Caco-2 (cell line): ENCODE data around the gene NRXN3. TPM values are rescaled to one million over a fixed set of nuclear protein-coding genes. Genes with fewer than 3 reads are reported as not detected.

Experiments
- BruUV-seq: library from RNA; stranded (reverse); fragments of 400-500 nt; replicated peaks from 2 replicates; lab custom pipeline; 2021; lab: Mats Ljungman, UMichigan
- CTCF ChIA-PET: fragments of 300-600 bp; sonication (Branson Sonifier 250); formaldehyde crosslinking; loops from one replicate; lab custom pipeline; 2022; ENCODE audit warnings: antibody characterized with exemption; lab: Charles Lee
- POLR2A ChIA-PET: fragments of 300-600 bp; sonication (Branson Sonifier 250); formaldehyde crosslinking; loops from one replicate; lab custom pipeline; 2022; ENCODE audit warnings: antibody characterized with exemption; lab: Charles Lee
- DNase-seq, 2 experiments: peaks; one replicate each; pipeline versions ENCODE4 v3.0.0 to v3.0.0-alpha.2; 2020 to 2022
- H3K27me3 ChIP-seq: replicated peaks from 2 replicates; pipeline ENCODE4 v1.6.0; 2011; ENCODE audit warnings: low read length; ENCODE audit not compliant: control insufficient read depth, insufficient read depth
- H3K36me3 ChIP-seq: 2 replicates; pipeline ENCODE4 v1.5.1; 2011; ENCODE audit warnings: low read length; ENCODE audit not compliant: control insufficient read depth, insufficient read depth
- H3K4me1 ChIP-seq: fragments of 250-450 bp; sonication (Bioruptor Pico); 2 replicates; pipeline ENCODE4 v1.5.1; 2020; ENCODE audit warnings: mild to moderate bottlenecking
- H3K4me3 ChIP-seq: 2 replicates; pipeline ENCODE4 v1.5.1; 2011; ENCODE audit warnings: low read depth, mild to moderate bottlenecking, control low read depth, low read length
- H3K9me3 ChIP-seq: fragments of 250-450 bp; sonication (Bioruptor Pico); 2 replicates; pipeline ENCODE4 v1.5.1; 2020; ENCODE audit warnings: mild to moderate bottlenecking, moderate library complexity
- H3K27ac Mint-ChIP-seq: one replicate; pipeline ENCODE4 v1.8.0; 2022; ENCODE audit warnings: mixed read lengths; ENCODE audit not compliant: unreplicated experiment
- H3K27me3 Mint-ChIP-seq: one replicate; pipeline ENCODE4 v1.8.0; 2022; ENCODE audit warnings: mixed read lengths; ENCODE audit not compliant: insufficient read depth, unreplicated experiment
- H3K36me3 Mint-ChIP-seq: one replicate; pipeline ENCODE4 v1.8.0; 2022; ENCODE audit warnings: mild to moderate bottlenecking, mixed read lengths; ENCODE audit not compliant: insufficient read depth, unreplicated experiment
- H3K4me1 Mint-ChIP-seq: one replicate; pipeline ENCODE4 v1.8.0; 2022; ENCODE audit warnings: low read depth, mixed read lengths; ENCODE audit not compliant: unreplicated experiment
- H3K4me3 Mint-ChIP-seq: one replicate; pipeline ENCODE4 v1.8.0; 2022; ENCODE audit warnings: mild to moderate bottlenecking, moderate library complexity, mixed read lengths; ENCODE audit not compliant: unreplicated experiment
- H3K9me3 Mint-ChIP-seq: one replicate; pipeline ENCODE4 v1.8.0; 2022; ENCODE audit warnings: mixed read lengths; ENCODE audit not compliant: unreplicated experiment
- intact Hi-C: fragments of 100-400 bp; cut with micrococcal nuclease; formaldehyde crosslinking; loops from one replicate; pipeline ENCODE4 v1.10.0; 2022; ENCODE audit not compliant: unreplicated experiment
- total RNA-seq: library from RNA; stranded (reverse); gene quantifications from 2 replicates; pipeline ENCODE4 v1.2.3, GENCODE V29; 2022
- TF ChIP-seq, protein P1 (sequence below), 2 experiments: fragments of 200-600 bp in 1 of 2; IDR thresholded peaks; 1 replicate in 1 of 2; 2 replicates in 1 of 2; pipeline versions ENCODE4 v1.5.1 to v1.8.0; 2011 to 2022; ENCODE audit warnings: antibody characterized with exemption in 1 of 2, control low read depth in 1 of 2, inconsistent platforms in 1 of 2, low read depth in 1 of 2, low read length in 1 of 2, mild to moderate bottlenecking in 1 of 2, moderate library complexity in 1 of 2; ENCODE audit not compliant: insufficient read depth in 1 of 2, severe bottlenecking in 1 of 2, unreplicated experiment in 1 of 2

The NRXN3 gene
- total RNA-seq, 1 experiment from 2014 or later, result 12.4 TPM

DNA sequence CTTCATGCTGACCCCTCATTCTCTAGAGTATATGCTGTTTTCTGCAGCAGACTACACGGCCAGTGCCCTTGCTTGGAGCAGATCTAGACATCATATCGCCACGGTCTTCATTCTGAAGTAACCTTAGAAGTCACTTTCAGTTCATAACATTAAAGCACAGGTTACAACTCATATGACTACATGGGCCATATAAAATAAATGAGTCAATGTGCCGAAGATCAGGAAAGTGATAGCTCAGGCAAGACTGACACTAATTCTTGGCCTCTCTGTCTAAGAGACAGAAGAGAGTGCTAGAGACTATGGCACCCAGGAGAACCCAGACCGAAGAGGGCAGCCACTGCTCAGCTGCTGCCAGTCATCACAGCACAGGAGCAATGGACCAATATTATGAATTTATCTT lies 1431.4 kb downstream of the NRXN3 start:
- Mint-ChIP-seq H3K36me3 (peaks cover 4% of the 10 kb centered on the region), H3K27ac (no peak overlapping the region), H3K4me1 (peaks cover 8% of the 10 kb centered on the region), H3K9me3 (peaks cover 17% of the 10 kb centered on the region), H3K27me3 (no peaks in the 10 kb centered on the region), H3K4me3 (no peak overlapping the region)
- TF ChIP-seq, protein P1, sequence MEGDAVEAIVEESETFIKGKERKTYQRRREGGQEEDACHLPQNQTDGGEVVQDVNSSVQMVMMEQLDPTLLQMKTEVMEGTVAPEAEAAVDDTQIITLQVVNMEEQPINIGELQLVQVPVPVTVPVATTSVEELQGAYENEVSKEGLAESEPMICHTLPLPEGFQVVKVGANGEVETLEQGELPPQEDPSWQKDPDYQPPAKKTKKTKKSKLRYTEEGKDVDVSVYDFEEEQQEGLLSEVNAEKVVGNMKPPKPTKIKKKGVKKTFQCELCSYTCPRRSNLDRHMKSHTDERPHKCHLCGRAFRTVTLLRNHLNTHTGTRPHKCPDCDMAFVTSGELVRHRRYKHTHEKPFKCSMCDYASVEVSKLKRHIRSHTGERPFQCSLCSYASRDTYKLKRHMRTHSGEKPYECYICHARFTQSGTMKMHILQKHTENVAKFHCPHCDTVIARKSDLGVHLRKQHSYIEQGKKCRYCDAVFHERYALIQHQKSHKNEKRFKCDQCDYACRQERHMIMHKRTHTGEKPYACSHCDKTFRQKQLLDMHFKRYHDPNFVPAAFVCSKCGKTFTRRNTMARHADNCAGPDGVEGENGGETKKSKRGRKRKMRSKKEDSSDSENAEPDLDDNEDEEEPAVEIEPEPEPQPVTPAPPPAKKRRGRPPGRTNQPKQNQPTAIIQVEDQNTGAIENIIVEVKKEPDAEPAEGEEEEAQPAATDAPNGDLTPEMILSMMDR (IDR thresholded peaks at IDR 0.05; ENCODE audit: insufficient read depth in 1 of 2, low read depth in 1 of 2, low read length in 1 of 2, severe bottlenecking in 1 of 2, unreplicated experiment in 1 of 2), result no peak
- intact Hi-C loops, result no loop called here
- CTCF ChIA-PET, result no interaction called here
- no TSS peak for BruUV-seq
- no peak for DNase-seq
- POLR2A ChIA-PET, result no interaction called here
- Histone ChIP-seq H3K9me3 (peaks cover 14% of the 10 kb centered on the region), H3K36me3 (no peaks in the 10 kb centered on the region), H3K27me3 (no peaks in the 10 kb centered on the region), H3K4me1 (peaks cover 31% of the 10 kb centered on the region), H3K4me3 (no peak overlapping the region)

DNA sequence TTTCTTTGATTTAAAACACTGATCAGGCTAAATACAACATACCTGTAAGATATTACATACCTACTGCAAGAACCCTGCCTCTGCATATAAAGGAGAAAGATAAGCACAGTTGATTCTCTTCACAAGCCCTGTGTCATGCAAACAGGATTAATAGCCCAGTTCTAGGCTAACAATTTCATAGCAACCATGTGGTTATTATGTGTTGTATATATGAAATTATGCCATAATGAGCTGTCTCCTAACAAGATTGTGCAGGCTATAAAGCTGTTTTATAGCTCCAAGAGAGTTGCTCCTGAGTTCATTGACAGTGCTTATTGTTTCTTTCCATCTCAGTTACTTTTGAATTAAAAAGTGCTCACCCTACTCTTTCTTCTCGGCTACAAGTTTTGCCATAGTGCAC lies 1431.9 kb downstream of the NRXN3 start:
- Histone ChIP-seq H3K4me1 (peaks cover 27% of the 10 kb centered on the region), H3K27me3 (no peaks in the 10 kb centered on the region), H3K4me3 (no peak overlapping the region), H3K36me3 (no peaks in the 10 kb centered on the region), H3K9me3 (peaks cover 11% of the 10 kb centered on the region)
- intact Hi-C loops, result no loop called here
- no peaks in the 10 kb centered on the region for H3K27me3 Mint-ChIP-seq
- no peak for DNase-seq
- no peak overlapping the region for H3K4me3 Mint-ChIP-seq
- no peak overlapping the region for H3K27ac Mint-ChIP-seq
- peaks cover 8% of the 10 kb centered on the region for H3K4me1 Mint-ChIP-seq
- TF ChIP-seq, protein P1 (IDR thresholded peaks at IDR 0.05; ENCODE audit: insufficient read depth in 1 of 2, low read depth in 1 of 2, low read length in 1 of 2, severe bottlenecking in 1 of 2, unreplicated experiment in 1 of 2), result no peak
- ChIA-PET CTCF (no interaction called here), POLR2A (no interaction called here)
- H3K36me3 Mint-ChIP-seq, result no peaks in the 10 kb centered on the region
- peaks cover 12% of the 10 kb centered on the region for H3K9me3 Mint-ChIP-seq
- BruUV-seq, result no TSS peak

DNA sequence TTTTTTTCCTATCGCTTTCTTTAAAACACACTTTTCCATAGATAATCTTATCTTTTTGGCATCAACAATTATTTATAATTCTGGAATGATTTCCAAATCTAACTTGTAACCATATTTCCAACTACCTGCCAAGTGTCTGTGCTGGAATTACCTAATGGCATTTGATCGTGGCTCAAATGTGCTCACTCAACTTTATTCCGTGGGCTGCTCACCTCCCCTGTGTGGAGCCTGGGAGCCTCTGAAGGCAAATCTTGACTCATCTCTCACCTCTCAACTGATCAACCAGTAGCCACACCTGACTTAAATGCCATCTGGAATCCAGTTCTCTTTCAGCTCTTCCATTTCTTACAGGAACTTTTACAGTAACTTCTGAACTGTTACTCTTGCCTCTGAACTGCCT lies 1432.6 kb downstream of the NRXN3 start:
- Mint-ChIP-seq H3K9me3 (peaks cover 6% of the 10 kb centered on the region), H3K36me3 (no peaks in the 10 kb centered on the region), H3K4me3 (no peak overlapping the region), H3K4me1 (peaks cover 8% of the 10 kb centered on the region), H3K27me3 (no peaks in the 10 kb centered on the region), H3K27ac (no peak overlapping the region)
- no peaks in the 10 kb centered on the region for H3K36me3 ChIP-seq
- intact Hi-C loops, result no loop called here
- BruUV-seq, result no TSS peak
- no peaks in the 10 kb centered on the region for H3K27me3 ChIP-seq
- TF ChIP-seq, protein P1 (IDR thresholded peaks at IDR 0.05; ENCODE audit: insufficient read depth in 1 of 2, low read depth in 1 of 2, low read length in 1 of 2, severe bottlenecking in 1 of 2, unreplicated experiment in 1 of 2), result no peak
- 0 out of 2 replicates have a peak, but pooled peaks cover 6% of the 10 kb centered on the region for H3K9me3 ChIP-seq
- H3K4me1 ChIP-seq, result peaks cover 21% of the 10 kb centered on the region
- ChIA-PET POLR2A (no interaction called here), CTCF (no interaction called here)
- no peak overlapping the region for H3K4me3 ChIP-seq
- DNase-seq, result no peak
